Measurements from ENCODE around the gene CENPA. TPM values are rescaled to one million over a fixed set of nuclear protein-coding genes. Genes with fewer than 3 reads are reported as not detected.

Gene CENPA
- polyA plus RNA-seq, 2 of the 4 experiments (the other 2 are of a cell fraction): 45.7 to 46.0 TPM

DNA sequence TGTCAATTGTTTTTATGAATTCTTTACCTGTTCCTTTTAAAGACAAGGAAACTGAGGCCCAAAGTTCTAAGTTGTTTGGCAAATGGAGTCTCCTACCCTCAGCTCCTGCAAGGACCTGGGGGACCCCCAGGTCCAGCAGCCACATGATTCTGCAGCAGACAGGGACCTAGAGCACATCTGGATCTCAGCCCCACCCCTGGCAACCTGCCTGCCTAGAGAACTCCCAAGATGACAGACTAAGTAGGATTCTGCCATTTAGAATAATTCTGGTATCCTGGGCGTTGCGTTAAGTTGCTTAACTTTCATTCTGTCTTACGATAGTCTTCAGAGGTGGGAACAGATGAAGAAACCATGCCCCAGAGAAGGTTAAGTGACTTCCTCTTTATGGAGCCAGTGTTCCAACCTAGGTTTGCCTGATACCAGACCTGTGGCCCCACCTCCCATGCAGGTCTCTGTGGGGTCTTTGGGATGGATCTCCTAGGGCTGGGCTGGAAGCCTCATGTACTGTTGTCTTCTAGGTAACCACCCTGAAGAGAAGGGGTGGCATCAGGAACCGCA, 5.6 kb upstream of the CENPA start:
- ATAC-seq (no peak), FAIRE-seq (no peak), DNase-seq (ENCODE audit: low read depth in 1 of 2, low spot score in 1 of 2) (no peak)
- H3K27ac ChIP-seq: peak overlapping the region in 1 of 2 experiments; percentile 1; a peak in 1 of 6 replicates
- WGBS (ENCODE audit: missing lambda C conversion rate): 92% methylated on average over 4 of the region's 4 CpGs
- TF ChIP-seq TFCP2L1 (CRISPR knock-in tag; IDR thresholded peaks at IDR 0.05): no peak
- TF ChIP-seq RCOR1 (IDR thresholded peaks at IDR 0.05; ENCODE audit: low read depth, low read length): no peak
- TF ChIP-seq HEYL (CRISPR knock-in tag; IDR thresholded peaks at IDR 0.05): no peak
- H3K9me3 ChIP-seq: no peaks in the 10 kb centered on the region
- H3K4me1 ChIP-seq: peaks cover 8% of the 10 kb centered on the region; the same call in 1 of the 3 replicates
- no peak overlapping the region for H3K4me3 ChIP-seq
- H3K4me2 ChIP-seq: no peak overlapping the region
- ChIA-PET POLR2A (no interaction called here), CTCF (interaction anchor here (3.5 kb wide), 1 partner anchor 8 kb away, joined by 16 read pairs; no protein-coding TSS in a partner anchor)

GRCh38 chr2:26782876-26783704, 2.8 kb upstream of the CENPA start:
- WGBS (ENCODE audit: missing lambda C conversion rate): 87% methylated on average over 12 of the region's 12 CpGs
- H3K9me3 ChIP-seq: no peaks in the 10 kb centered on the region
- H3K4me2 ChIP-seq: no peak overlapping the region
- ChIA-PET CTCF (interaction anchor here (1.1 to 2.9 kb wide), 4 partner anchors 8 to 37 kb away, joined by 3 to 10 read pairs (median 4); no protein-coding TSS in a partner anchor), POLR2A (interaction anchor here (1.1 kb wide), 1 partner anchor 20 kb away, joined by 14 read pairs; the partner anchor contains the start of gene SLC35F6)
- no peak for DNase-seq (ENCODE audit: low read depth in 1 of 2, low spot score in 1 of 2)
- no peak overlapping the region for H3K27ac ChIP-seq
- ATAC-seq: no peak
- no peak overlapping the region for H3K4me3 ChIP-seq
- FAIRE-seq: no peak
- H3K4me1 ChIP-seq: peaks cover 19% of the 10 kb centered on the region; the same call in 2 of the 3 replicates
- TF ChIP-seq HOXA7 (CRISPR knock-in tag; IDR thresholded peaks at IDR 0.05) (peak; percentile 47; the same call in 1 of the 2 replicates), CBX2 (IDR thresholded peaks at IDR 0.05; ENCODE audit: borderline replicate concordance, low read depth) (no peak), CEBPB (IDR thresholded peaks at IDR 0.05) (peak in 1 of 2 experiments; percentile 41; a peak in 1 of 4 replicates)

- FAIRE-seq (no peak), DNase-seq (ENCODE audit: low read depth in 1 of 2, low spot score in 1 of 2) (no peak), ATAC-seq (no peak)
- Histone ChIP-seq H3K4me1 (peaks cover 13% of the 10 kb centered on the region; the same call in 2 of the 3 replicates), H3K4me2 (peak overlapping the region; percentile 87), H3K9me3 (no peaks in the 10 kb centered on the region), H3K4me3 (peak overlapping the region; percentile 94), H3K27ac (peak overlapping the region; percentile 68 to 80; a peak in 5 of 6 replicates)
- TF ChIP-seq JUNB (IDR thresholded peaks at IDR 0.05) (no peak), HDAC2 (IDR thresholded peaks at IDR 0.05) (no peak), CBX8 (IDR thresholded peaks at IDR 0.05) (no peak), MAZ (IDR thresholded peaks at IDR 0.05; ENCODE audit: borderline replicate concordance, low read depth, low read length) (no peak), RARB (CRISPR knock-in tag; IDR thresholded peaks at IDR 0.05) (no peak)
- WGBS (ENCODE audit: missing lambda C conversion rate): 91% methylated on average over 19 of the region's 19 CpGs
- ChIA-PET CTCF (interaction anchor here (0.9 to 1.3 kb wide), 2 partner anchors 9 to 38 kb away, joined by 3 to 4 read pairs; no protein-coding TSS in a partner anchor), POLR2A (no interaction called here)
Measured at GRCh38 chr2:26784570-26785234, 1.2 kb upstream of the CENPA start.

DNA sequence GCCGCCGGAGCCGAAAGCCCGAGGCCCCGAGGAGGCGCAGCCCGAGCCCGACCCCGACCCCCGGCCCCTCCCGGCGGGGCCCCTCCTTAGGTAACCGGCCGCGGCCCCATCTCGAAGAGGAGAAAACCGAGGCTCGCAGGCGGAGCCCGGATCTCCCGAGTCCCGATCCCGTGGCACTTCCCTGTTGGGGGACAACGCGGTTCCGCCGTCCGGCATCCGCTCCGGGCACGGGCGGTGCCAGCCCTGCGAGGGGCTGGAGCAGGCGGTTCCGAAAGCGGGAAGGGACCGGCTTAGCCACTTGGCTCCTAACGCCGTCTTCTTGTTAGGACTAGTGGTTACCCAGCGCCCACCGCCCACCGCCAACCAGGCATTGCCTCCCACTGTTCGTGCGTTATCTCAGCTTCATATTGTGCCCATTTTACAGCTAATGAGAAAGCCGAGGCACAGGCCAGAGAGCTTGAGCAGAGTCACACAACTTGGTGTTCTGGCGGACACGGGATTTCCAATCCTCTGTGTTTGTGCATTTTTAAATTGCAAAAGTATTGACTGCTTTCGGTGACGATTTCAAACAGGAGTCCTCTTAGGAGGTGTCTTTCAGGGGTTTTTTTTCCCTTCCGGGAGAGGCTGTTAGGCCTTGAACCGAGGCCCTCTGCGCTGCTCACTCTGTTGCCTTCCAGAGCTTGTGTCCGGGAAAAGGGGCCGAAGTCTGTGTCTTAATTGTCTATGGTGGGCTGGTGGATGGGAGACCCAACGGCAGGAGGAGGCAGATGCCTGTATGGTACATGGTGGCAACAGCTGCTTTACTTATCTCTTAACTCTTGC, 562 bp downstream of the CENPA start:
- 3% methylated on average over 30 of the region's 55 CpGs for WGBS (ENCODE audit: missing lambda C conversion rate)
- Histone ChIP-seq H3K27ac (peak overlapping the region; percentile 89 to 96), H3K4me2 (peak overlapping the region; percentile 90), H3K4me3 (peak overlapping the region; percentile 94), H3K9me3 (peaks cover 7% of the 10 kb centered on the region; the same call in 2 of the 3 replicates), H3K4me1 (peaks cover 13% of the 10 kb centered on the region; the same call in 2 of the 3 replicates)
- FAIRE-seq (no peak), ATAC-seq (peak; percentile 53 to 55), DNase-seq (ENCODE audit: low read depth in 1 of 2, low spot score in 1 of 2) (peak in 1 of 2 experiments; percentile 47)
- CTCF ChIA-PET: interaction anchor here (0.7 to 2.3 kb wide), 9 partner anchors 11 to 284 kb away, joined by 3 to 10 read pairs (median 5); no protein-coding TSS in a partner anchor
- TF ChIP-seq PHF8 (IDR thresholded peaks at IDR 0.05; ENCODE audit: borderline replicate concordance, low read depth) (peak; percentile 38; the same call in 1 of the 2 replicates), FOXS1 (CRISPR knock-in tag; IDR thresholded peaks at IDR 0.05) (no peak), HOXA7 (CRISPR knock-in tag; IDR thresholded peaks at IDR 0.05) (peak; percentile 67; the same call in 1 of the 2 replicates), EHF (CRISPR knock-in tag; IDR thresholded peaks at IDR 0.05) (0 out of 2 replicates have a peak, but pooled peaks have one; percentile 15), KDM5A (IDR thresholded peaks at IDR 0.05) (peak; percentile 39; the same call in 1 of the 2 replicates), HOXB5 (CRISPR knock-in tag; IDR thresholded peaks at IDR 0.05) (0 out of 2 replicates have a peak, but pooled peaks have one; percentile 15)
- POLR2A ChIA-PET: interaction anchor here (0.6 to 1.0 kb wide), 5 partner anchors 9 to 84 kb away, joined by 3 to 5 read pairs (median 4); no protein-coding TSS in a partner anchor

Data from A549 (cell line).